WERI-Rb-1 (cell line): ENCODE results near the gene ABCC5.

ENCODE experiments used
- DNase-seq: peaks from one replicate; pipeline ENCODE4 v3.0.0-alpha.2; 2020
- H3K27ac ChIP-seq: fragments of 250-450 bp; sonication (Bioruptor Pico); 2 replicates; pipeline ENCODE4 v1.5.1; 2020; ENCODE audit warnings: mild to moderate bottlenecking, moderate library complexity
- H3K27me3 ChIP-seq: fragments of 250-450 bp; sonication (Bioruptor Pico); 2 replicates; pipeline ENCODE4 v1.5.1; 2021; ENCODE audit warnings: mild to moderate bottlenecking, low read depth, moderate library complexity; ENCODE audit not compliant: insufficient read depth, severe bottlenecking
- H3K36me3 ChIP-seq: fragments of 250-450 bp; sonication (Bioruptor Pico); 2 replicates; pipeline ENCODE4 v1.5.1; 2020; ENCODE audit warnings: mild to moderate bottlenecking, moderate library complexity
- H3K4me3 ChIP-seq: 2 replicates; pipeline ENCODE4 v1.5.1; 2011; ENCODE audit warnings: low read depth, mild to moderate bottlenecking, control low read depth, low read length
- H3K9me3 ChIP-seq: fragments of 250-450 bp; sonication (Bioruptor Pico); 2 replicates; pipeline ENCODE4 v1.5.1; 2021; ENCODE audit warnings: mild to moderate bottlenecking, moderate library complexity; ENCODE audit not compliant: severe bottlenecking
- CTCF ChIP-seq: IDR thresholded peaks from 2 replicates; pipeline ENCODE4 v1.5.1; 2011; ENCODE audit warnings: low read depth, mild to moderate bottlenecking, control low read depth, inconsistent platforms, low read length

Gene ABCC5

GRCh38 chr3:184018424-184018973 lies 815 bp upstream of the ABCC5 start:
- Histone ChIP-seq H3K4me3 (peak overlapping the region; percentile 86), H3K9me3 (no peaks in the 10 kb centered on the region), H3K27ac (peak overlapping the region; percentile 85), H3K27me3 (no peaks in the 10 kb centered on the region), H3K36me3 (peaks cover 8% of the 10 kb centered on the region)
- no peak for TF ChIP-seq CTCF
- DNase-seq: no peak

DNA sequence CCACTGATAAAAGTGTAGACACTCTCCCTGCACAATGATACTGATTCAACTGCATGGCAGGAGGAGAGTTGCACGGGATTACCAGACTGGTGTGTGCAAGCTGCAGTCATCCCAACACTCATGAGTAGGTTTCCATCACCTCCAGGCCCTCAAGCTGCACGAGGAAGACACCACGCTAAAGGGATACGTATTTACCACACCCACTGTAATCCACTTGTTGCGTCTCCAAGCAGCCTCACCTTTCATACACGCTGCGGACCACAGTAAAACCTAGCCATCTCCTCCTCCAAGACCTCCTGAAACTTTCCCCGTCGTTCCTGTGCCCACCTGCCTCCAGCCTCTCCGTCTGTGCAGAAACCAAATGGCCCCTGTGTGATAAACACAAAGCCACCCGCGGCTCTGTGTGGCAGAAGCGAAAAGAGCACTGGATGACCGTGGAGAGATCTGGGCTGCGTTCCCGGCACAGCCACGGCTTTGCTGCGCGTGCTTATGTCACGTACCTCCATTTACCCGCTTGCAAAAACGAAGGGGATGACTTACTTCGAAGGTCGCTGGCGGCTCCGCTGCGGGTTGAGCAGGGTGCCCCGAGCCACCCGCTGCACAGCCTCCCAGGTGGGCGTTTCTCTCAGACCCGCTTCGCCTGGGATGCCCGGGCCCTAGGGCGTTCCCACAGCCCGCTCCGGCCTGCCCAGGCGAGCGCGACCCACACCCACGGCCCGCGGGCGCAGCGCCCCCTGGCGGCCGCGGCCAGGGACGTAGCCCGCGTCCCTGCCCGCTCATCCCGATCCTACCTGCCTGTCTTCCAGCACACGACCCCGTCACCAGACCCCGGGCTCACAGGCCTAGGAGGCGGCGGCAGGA lies 643 bp downstream of the ABCC5 start:
- peaks cover 11% of the 10 kb centered on the region for H3K36me3 ChIP-seq
- H3K27me3 ChIP-seq: no peaks in the 10 kb centered on the region
- peak; percentile 89 for TF ChIP-seq CTCF
- peak overlapping the region; percentile 86 for H3K4me3 ChIP-seq
- H3K9me3 ChIP-seq: no peaks in the 10 kb centered on the region
- DNase-seq: peak; percentile 62
- peak overlapping the region; percentile 85 for H3K27ac ChIP-seq

- DNase-seq: peak; percentile 12
Observed at GRCh38 chr3:184016169-184016570, 1.5 kb downstream of the ABCC5 start.

DNA sequence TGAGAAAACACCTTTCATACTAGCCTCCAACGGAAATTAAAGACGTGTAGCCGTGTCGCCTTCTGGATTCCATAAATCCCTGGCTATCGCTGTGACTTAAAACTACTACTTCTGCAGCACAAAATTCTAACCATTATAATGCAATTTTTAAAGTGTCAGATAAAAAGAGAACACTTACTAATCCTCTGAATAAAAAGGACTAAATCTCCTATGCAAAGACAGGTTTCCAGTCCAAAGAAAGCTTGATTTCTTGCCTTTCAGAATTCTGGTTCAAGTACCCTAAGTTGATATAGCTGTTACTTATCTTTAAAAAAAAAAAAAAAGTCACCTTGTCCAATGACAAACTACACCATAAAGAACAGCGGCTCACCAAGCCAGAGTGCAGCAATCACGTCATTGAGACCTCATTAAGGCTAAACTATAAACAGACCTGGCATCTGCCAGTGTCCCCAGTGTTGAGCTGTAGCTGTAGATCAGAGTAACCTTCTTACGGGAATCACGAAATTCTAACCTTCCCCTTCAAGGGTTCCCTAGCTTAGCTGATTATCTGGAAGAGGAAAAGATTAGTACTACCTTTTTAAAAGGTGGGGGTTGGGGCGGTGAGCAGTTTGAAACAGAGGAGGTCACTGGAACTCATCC lies 2.2 kb downstream of the ABCC5 start:
- peak overlapping the region; percentile 29; the same call in 1 of the 2 replicates for H3K4me3 ChIP-seq
- no peak for TF ChIP-seq CTCF
- H3K27me3 ChIP-seq: no peaks in the 10 kb centered on the region
- DNase-seq: peak; percentile 88
- H3K9me3 ChIP-seq: no peaks in the 10 kb centered on the region
- peaks cover 21% of the 10 kb centered on the region for H3K36me3 ChIP-seq
- peak overlapping the region; percentile 60 for H3K27ac ChIP-seq

More at GRCh38 chr3:184016169-184016570, 1.5 kb downstream of the ABCC5 start:
- TF ChIP-seq CTCF: no peak
- Histone ChIP-seq H3K27me3 (no peaks in the 10 kb centered on the region), H3K27ac (no peak overlapping the region), H3K36me3 (peaks cover 17% of the 10 kb centered on the region), H3K9me3 (no peaks in the 10 kb centered on the region), H3K4me3 (no peak overlapping the region)

- peak; percentile 15 for DNase-seq
- TF ChIP-seq CTCF: no peak
- Histone ChIP-seq H3K9me3 (no peaks in the 10 kb centered on the region), H3K4me3 (no peak overlapping the region), H3K27ac (no peak overlapping the region), H3K27me3 (no peaks in the 10 kb centered on the region), H3K36me3 (peaks cover 23% of the 10 kb centered on the region)
Observed at GRCh38 chr3:184011937-184012889, 5.5 kb downstream of the ABCC5 start.
